ENCODE results near the gene KSR1. TPM values are rescaled to one million over a fixed set of nuclear protein-coding genes. Genes with fewer than 3 reads are reported as not detected.

The KSR1 gene
- total and polyA plus RNA-seq, 9 of the 15 experiments (the other 6 are each of a cell fraction or from before 2014, with no cell fraction given) = 1.4 to 51.7 (median 18.4) TPM

- TF ChIP-seq ZNF277 (CRISPR knock-in tag; IDR thresholded peaks at IDR 0.05; ENCODE audit: borderline replicate concordance) = no peak
- no peak for TF ChIP-seq NELFE (IDR thresholded peaks at IDR 0.05; ENCODE audit: insufficient read depth, insufficient read length)
- no peak for TF ChIP-seq NR4A1 (CRISPR knock-in tag; IDR thresholded peaks at IDR 0.05)
- no peak for TF ChIP-seq NR4A1 (tag; IDR thresholded peaks at IDR 0.05)
- TF ChIP-seq SAFB2 (IDR thresholded peaks at IDR 0.05; ENCODE audit: borderline replicate concordance, low read depth, low read length, severe bottlenecking) = no peak
- no peak for TF ChIP-seq ZNF507 (tag; conservative IDR thresholded peaks at IDR 0.05)
- TF ChIP-seq ZNF395 (CRISPR knock-in tag; IDR thresholded peaks at IDR 0.05) = no peak
- TF ChIP-seq RBM25 (IDR thresholded peaks at IDR 0.05; ENCODE audit: low read depth, low read length, severe bottlenecking) = no peak
- no peak for TF ChIP-seq TSHZ1 (CRISPR knock-in tag; IDR thresholded peaks at IDR 0.05)
- TF ChIP-seq IRF9 (tag; IDR thresholded peaks at IDR 0.05) = no peak
- TF ChIP-seq DEAF1 (CRISPR knock-in tag; IDR thresholded peaks at IDR 0.05) = no peak
- no peak for TF ChIP-seq ILK (tag; IDR thresholded peaks at IDR 0.05; ENCODE audit: borderline replicate concordance, low read depth)
- no peak for TF ChIP-seq FOXK1 (CRISPR knock-in tag; IDR thresholded peaks at IDR 0.05; ENCODE audit: borderline replicate concordance)
- TF ChIP-seq ZBTB11 (CRISPR knock-in tag; IDR thresholded peaks at IDR 0.05) = no peak
Observed at GRCh38 chr17:27425991-27426390, 30.3 kb upstream of the KSR1 start (continued).
